ENCODE measurements around the gene SYTL2. TPM values are rescaled to one million over a fixed set of nuclear protein-coding genes. Genes with fewer than 3 reads are reported as not detected.

SYTL2 gene
- total and polyA plus RNA-seq, 2 experiments from 2014 or later, result 3.4 to 7.2 TPM

DNA sequence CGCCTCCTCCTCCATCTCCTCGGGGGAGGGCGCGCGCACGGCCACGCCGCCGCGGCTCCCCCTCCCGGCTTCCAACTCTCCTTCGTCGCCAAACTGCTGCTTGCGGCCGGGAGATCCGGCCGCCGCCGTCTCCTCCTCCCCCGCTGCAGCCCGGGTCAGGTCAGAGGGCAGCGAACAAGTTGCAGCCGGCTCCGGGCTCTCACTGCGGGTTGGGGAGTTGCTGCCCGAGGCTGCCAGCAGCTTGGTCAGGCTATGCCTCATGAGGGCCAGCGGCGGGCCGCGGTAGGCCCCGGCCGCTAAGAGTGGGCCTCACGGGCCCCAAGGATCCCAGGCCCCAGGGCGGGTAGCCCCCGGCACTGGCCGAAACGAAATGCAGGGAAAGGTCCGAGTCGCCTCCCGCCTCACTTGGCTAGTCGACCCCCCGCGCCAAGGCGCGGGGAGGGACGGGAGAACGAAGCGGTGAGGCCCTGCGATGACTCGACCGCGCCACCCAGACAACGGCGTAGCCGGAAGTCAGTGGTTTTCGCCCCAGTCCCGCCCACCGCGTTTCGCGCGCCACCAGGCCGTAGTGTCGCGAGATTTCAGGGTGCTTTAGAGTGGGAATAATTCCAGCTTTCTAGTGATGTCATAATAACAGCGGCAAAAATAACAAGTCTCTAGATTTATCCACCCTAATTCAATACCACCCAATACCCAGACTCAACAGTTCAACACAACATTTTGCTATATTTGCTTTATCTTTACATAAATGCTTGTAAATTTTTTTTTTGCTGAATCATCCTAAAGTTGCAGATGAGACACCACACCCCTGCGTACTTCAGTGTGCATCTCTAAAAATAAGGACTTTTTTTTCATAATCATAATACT, 146.1 kb downstream of the SYTL2 start, which contains the start of gene CREBZF:
Gene CREBZF (minus strand): TSS at position 515 of the 867 bp plus-strand sequence. CDS start 254 bp downstream, at position 261.
- H3K4me3 Mint-ChIP-seq, result peak within 1 kb of the TSS; percentile 100
- H4K20me1 ChIP-seq (replicated peaks; ENCODE audit: insufficient read depth), result peaks cover 26% of the 10 kb centered on the region
- peak within 1 kb of the TSS; percentile 92 for H3K27ac ChIP-seq (ENCODE audit: low read depth)
- peak within 1 kb of the TSS; percentile 91 for H3K4me2 ChIP-seq
- H3K36me3 ChIP-seq (ENCODE audit: insufficient read depth), result peaks cover 12% of the 10 kb centered on the region; the same call in 1 of the 2 replicates
- H3K27me3 ChIP-seq (ENCODE audit: insufficient read depth), result no peaks in the 10 kb centered on the region
- no peaks in the 10 kb centered on the region for H3K9me2 ChIP-seq (ENCODE audit: insufficient read depth)
- ATAC-seq (peak; percentile 92), DNase-seq (ENCODE audit: low spot score) (peak; percentile 97)
- no peaks in the 10 kb centered on the region for H3K9me3 Mint-ChIP-seq
- TF ChIP-seq ZNF331 (CRISPR knock-in tag; IDR thresholded peaks at IDR 0.05; ENCODE audit: low read depth) (no peak), REST (IDR thresholded peaks at IDR 0.05; ENCODE audit: unreplicated experiment) (no peak), STAT1 (IDR thresholded peaks at IDR 0.05; ENCODE audit: unreplicated experiment) (no peak), CREB1 (CRISPR knock-in tag; IDR thresholded peaks at IDR 0.05; ENCODE audit: low read depth) (peak; percentile 80), ZNF114 (CRISPR knock-in tag; IDR thresholded peaks at IDR 0.05) (no peak), POLR2AphosphoS5 (IDR thresholded peaks at IDR 0.05; ENCODE audit: low read depth) (peak; percentile 95), CTCF (conservative IDR thresholded peaks at IDR 0.05; ENCODE audit: low read depth in 2 of 2) (no peak; a peak in 1 of 4 replicates), JUNB (IDR thresholded peaks at IDR 0.05; ENCODE audit: unreplicated experiment) (no peak), NANOG (IDR thresholded peaks at IDR 0.05; ENCODE audit: borderline replicate concordance) (no peak), EZH2 (IDR thresholded peaks at IDR 0.05; ENCODE audit: low read depth, unreplicated experiment) (no peak), EZH2phosphoT487 (IDR thresholded peaks at IDR 0.05; ENCODE audit: unreplicated experiment) (no peak)
- TF ChIP-seq, protein P1, sequence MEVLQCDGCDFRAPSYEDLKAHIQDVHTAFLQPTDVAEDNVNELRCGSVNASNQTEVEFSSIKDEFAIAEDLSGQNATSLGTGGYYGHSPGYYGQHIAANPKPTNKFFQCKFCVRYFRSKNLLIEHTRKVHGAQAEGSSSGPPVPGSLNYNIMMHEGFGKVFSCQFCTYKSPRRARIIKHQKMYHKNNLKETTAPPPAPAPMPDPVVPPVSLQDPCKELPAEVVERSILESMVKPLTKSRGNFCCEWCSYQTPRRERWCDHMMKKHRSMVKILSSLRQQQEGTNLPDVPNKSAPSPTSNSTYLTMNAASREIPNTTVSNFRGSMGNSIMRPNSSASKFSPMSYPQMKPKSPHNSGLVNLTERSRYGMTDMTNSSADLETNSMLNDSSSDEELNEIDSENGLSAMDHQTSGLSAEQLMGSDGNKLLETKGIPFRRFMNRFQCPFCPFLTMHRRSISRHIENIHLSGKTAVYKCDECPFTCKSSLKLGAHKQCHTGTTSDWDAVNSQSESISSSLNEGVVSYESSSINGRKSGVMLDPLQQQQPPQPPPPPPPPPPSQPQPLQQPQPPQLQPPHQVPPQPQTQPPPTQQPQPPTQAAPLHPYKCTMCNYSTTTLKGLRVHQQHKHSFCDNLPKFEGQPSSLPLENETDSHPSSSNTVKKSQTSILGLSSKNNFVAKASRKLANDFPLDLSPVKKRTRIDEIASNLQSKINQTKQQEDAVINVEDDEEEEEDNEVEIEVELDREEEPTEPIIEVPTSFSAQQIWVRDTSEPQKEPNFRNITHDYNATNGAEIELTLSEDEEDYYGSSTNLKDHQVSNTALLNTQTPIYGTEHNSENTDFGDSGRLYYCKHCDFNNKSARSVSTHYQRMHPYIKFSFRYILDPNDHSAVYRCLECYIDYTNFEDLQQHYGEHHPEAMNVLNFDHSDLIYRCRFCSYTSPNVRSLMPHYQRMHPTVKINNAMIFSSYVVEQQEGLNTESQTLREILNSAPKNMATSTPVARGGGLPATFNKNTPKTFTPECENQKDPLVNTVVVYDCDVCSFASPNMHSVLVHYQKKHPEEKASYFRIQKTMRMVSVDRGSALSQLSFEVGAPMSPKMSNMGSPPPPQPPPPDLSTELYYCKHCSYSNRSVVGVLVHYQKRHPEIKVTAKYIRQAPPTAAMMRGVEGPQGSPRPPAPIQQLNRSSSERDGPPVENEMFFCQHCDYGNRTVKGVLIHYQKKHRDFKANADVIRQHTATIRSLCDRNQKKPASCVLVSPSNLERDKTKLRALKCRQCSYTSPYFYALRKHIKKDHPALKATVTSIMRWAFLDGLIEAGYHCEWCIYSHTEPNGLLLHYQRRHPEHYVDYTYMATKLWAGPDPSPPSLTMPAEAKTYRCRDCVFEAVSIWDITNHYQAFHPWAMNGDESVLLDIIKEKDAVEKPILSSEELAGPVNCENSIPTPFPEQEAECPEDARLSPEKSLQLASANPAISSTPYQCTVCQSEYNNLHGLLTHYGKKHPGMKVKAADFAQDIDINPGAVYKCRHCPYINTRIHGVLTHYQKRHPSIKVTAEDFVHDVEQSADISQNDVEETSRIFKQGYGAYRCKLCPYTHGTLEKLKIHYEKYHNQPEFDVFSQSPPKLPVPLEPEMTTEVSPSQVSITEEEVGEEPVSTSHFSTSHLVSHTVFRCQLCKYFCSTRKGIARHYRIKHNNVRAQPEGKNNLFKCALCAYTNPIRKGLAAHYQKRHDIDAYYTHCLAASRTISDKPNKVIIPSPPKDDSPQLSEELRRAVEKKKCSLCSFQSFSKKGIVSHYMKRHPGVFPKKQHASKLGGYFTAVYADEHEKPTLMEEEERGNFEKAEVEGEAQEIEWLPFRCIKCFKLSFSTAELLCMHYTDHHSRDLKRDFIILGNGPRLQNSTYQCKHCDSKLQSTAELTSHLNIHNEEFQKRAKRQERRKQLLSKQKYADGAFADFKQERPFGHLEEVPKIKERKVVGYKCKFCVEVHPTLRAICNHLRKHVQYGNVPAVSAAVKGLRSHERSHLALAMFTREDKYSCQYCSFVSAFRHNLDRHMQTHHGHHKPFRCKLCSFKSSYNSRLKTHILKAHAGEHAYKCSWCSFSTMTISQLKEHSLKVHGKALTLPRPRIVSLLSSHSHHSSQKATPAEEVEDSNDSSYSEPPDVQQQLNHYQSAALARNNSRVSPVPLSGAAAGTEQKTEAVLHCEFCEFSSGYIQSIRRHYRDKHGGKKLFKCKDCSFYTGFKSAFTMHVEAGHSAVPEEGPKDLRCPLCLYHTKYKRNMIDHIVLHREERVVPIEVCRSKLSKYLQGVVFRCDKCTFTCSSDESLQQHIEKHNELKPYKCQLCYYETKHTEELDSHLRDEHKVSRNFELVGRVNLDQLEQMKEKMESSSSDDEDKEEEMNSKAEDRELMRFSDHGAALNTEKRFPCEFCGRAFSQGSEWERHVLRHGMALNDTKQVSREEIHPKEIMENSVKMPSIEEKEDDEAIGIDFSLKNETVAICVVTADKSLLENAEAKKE (CRISPR knock-in tag; IDR thresholded peaks at IDR 0.05), result no peak
- TF ChIP-seq, protein P2, sequence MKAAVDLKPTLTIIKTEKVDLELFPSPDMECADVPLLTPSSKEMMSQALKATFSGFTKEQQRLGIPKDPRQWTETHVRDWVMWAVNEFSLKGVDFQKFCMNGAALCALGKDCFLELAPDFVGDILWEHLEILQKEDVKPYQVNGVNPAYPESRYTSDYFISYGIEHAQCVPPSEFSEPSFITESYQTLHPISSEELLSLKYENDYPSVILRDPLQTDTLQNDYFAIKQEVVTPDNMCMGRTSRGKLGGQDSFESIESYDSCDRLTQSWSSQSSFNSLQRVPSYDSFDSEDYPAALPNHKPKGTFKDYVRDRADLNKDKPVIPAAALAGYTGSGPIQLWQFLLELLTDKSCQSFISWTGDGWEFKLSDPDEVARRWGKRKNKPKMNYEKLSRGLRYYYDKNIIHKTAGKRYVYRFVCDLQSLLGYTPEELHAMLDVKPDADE (IDR thresholded peaks at IDR 0.05), result no peak; the same call in 1 of the 2 replicates
- peak within 1 kb of the TSS; percentile 99 for H3K27ac Mint-ChIP-seq
- H3K27me3 Mint-ChIP-seq (ENCODE audit: insufficient read depth, low read depth, poor library complexity), result peaks cover 14% of the 10 kb centered on the region
- H3K4me3 ChIP-seq, result peak within 1 kb of the TSS; percentile 74
- H3F3A ChIP-seq (replicated peaks; ENCODE audit: low read depth), result no peaks in the 10 kb centered on the region
- peaks cover 49% of the 10 kb centered on the region for H3K79me2 ChIP-seq (replicated peaks; ENCODE audit: insufficient read depth)
- H3K36me3 Mint-ChIP-seq (ENCODE audit: low read depth), result peaks cover 40% of the 10 kb centered on the region
- H2AFZ ChIP-seq, result peak within 1 kb of the TSS; percentile 14; the same call in 1 of the 2 replicates
- H3K4me1 ChIP-seq (ENCODE audit: insufficient read depth), result 0 out of 2 replicates have a peak, but pooled peaks cover 3% of the 10 kb centered on the region
- H3K4me1 Mint-ChIP-seq, result peaks cover 24% of the 10 kb centered on the region

Data from GM23338 (cell line).